Measurements from ENCODE around the gene C9orf50.

DNA sequence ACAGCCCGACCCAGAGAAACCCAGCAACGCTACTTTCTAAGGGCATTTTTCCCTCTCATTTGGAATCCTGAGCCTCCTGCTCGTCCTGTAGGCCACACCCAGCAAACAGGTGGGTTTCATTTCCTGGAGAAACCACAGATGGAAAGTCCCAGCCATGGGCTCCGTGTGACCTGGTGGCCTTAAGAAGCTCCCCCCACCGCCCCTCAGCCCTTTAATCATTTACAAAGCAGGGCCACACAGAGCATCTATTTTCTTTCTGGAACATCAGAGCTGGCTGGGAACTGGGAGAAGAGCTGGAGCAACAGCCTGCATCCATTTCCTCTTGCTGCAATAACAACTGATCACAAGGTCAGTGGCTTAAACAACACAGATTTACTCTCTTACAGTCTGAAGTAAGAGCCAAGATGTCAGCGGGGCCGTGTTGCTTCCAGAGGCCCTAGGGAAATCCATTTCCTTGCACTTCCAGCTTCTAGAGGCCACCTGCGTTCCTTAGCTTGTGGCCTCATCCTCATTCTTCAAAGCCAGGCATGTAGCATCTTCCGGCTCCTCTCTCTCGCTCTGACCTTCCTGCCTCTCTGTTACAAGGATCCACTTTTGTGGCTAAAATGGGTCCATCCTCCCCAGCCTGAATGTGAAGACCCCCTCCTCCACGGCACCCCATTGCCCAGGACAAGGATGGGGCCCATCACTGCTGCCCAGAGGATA lies 40.5 kb downstream of the C9orf50 start:
- TF ChIP-seq, protein P1, sequence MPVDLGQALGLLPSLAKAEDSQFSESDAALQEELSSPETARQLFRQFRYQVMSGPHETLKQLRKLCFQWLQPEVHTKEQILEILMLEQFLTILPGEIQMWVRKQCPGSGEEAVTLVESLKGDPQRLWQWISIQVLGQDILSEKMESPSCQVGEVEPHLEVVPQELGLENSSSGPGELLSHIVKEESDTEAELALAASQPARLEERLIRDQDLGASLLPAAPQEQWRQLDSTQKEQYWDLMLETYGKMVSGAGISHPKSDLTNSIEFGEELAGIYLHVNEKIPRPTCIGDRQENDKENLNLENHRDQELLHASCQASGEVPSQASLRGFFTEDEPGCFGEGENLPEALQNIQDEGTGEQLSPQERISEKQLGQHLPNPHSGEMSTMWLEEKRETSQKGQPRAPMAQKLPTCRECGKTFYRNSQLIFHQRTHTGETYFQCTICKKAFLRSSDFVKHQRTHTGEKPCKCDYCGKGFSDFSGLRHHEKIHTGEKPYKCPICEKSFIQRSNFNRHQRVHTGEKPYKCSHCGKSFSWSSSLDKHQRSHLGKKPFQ (tag by site-specific recombination; IDR thresholded peaks at IDR 0.05) = no peak
- no peak for TF ChIP-seq ZNF292 (tag by site-specific recombination; IDR thresholded peaks at IDR 0.05; ENCODE audit: borderline replicate concordance, low read depth)
- no peak for TF ChIP-seq ZBTB17 (tag by site-specific recombination; IDR thresholded peaks at IDR 0.05)
- TF ChIP-seq CTCF (tag by site-specific recombination; IDR thresholded peaks at IDR 0.05) = no peak
- no peak for TF ChIP-seq ZNF692 (tag by site-specific recombination; IDR thresholded peaks at IDR 0.05)
- TF ChIP-seq ZNF174 (tag by site-specific recombination; IDR thresholded peaks at IDR 0.05) = no peak
- TF ChIP-seq ZNF146 (tag by site-specific recombination; IDR thresholded peaks at IDR 0.05) = no peak
- TF ChIP-seq ZNF785 (tag by site-specific recombination; IDR thresholded peaks at IDR 0.05) = no peak
- TF ChIP-seq ZNF610 (tag by site-specific recombination; IDR thresholded peaks at IDR 0.05; ENCODE audit: borderline replicate concordance) = no peak
- no peak for TF ChIP-seq YY1 (tag by site-specific recombination; IDR thresholded peaks at IDR 0.05)
- TF ChIP-seq ZNF416 (tag by site-specific recombination; IDR thresholded peaks at IDR 0.05) = no peak
